ENCODE measurements around the gene YAP1.
"Not testable (repeated sequence)": the region's sequence is repeated elsewhere in the genome, so short reads cannot be mapped to it uniquely, and the experiment has no call there.

YAP1 gene

DNA sequence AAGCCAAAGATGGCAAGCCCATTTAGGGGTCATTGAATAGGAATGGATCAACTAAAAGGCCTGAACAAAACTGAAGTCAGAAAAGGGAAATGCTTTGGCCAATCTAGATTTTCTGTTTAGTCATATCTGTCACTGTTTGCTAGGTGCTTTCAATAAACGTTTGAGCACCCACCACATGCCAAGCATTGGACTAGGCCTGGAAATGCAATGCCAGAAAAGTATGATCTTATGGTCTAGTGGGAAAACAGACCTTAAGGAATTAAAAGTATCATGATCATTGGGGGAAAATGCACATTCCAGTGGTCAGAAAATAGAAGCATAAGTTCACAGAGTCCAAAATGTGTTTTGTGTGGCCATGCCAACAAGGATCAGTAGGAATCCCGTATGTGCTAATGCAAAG, 130.3 kb downstream of the YAP1 start:
- no peak for DNase-seq (ENCODE audit: low read depth in 2 of 2)

DNA sequence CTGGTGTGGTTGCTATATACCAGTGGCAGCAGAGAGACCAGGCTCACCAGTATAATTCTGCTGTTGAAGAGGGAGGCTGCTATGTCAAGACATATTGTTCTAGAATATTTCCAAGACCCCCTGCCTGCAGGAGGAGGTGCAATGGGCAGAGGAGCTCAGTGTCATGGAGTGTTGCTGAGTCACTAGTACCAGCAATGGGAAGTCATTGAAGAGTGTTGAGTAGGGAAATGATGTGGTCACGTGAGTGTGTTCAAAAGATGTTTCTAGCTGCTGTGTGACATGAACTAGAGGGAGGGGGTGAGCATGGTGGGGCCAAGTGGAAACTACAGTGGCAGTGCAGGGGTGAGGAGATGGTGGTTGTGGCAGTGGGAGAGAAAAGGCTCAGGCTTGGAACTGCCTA, 130.8 kb downstream of the YAP1 start:
- DNase-seq (ENCODE audit: low read depth in 2 of 2) = no peak

GRCh38 chr11:102243399-102243884, 133.2 kb downstream of the YAP1 start:
- no peak for DNase-seq (ENCODE audit: low read depth in 2 of 2)

- DNase-seq (ENCODE audit: low read depth in 2 of 2) = no peak
These were observed 134.6 kb downstream of the YAP1 start for GRCh38 chr11:102244681-102245409.

- DNase-seq (ENCODE audit: low read depth in 2 of 2) = no peak
These were observed 141.2 kb downstream of the YAP1 start for GRCh38 chr11:102251423-102251822.

DNA sequence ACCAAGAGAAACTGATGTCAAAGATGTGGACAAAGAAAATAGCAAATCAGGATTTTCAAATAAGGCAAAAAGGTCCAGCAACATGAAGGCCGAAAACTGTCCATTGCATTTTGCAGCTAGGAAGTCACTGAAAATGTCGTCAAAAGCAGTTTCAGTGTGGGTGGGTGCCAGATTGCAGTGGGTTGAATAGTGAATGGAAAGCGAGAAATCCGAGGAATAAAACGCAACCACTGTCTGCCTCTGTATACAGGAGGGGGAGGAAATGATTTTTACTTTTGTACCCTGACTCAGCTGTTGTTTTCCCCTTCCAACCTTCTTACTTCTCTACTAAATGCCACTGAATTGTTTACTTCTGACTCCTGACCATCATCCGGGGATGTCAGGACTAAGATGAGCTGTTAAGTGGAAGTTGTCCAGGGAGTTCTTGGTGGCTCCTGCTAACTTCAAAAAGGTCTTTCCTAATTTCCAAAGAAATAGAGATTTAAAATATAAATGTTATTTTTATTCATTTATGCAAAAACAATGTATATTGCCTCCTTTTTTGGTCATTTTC, 142.2 kb downstream of the YAP1 start:
- DNase-seq (ENCODE audit: low read depth in 2 of 2) = no peak

DNA sequence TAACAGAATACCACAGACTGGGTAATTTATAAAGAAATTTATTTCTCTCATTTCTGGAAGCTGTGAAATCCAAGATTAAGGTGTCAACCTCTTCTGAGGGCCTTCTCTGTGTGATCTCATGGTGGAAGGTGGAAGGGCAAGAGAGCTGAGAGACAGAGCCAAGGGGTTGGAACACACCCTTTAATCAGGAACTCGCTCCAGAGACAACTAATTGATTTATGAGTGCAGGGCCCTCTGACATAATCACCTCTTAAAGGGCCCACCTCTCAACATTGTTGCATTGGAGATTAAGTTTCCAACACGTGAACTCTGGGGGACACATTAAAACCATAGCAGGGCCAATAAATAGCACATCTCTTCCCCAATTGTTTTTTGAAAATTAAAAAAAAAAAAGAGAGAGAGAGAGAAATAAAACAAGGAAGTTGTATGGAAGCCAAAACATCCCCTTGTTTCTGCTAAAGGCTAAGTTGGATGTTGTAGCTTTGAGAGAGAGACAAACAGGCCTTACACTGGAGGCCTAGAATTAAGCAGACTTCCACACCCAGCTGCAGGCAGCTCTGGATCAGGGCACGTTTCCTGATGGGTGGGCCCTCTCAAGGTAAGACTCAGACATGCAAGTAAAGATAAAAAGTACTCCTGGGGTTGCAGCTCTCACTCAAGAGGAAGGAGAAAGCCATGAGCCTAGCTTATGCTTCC, 142.9 kb downstream of the YAP1 start:
- DNase-seq (ENCODE audit: low read depth in 2 of 2) = no peak

- no peak for DNase-seq (ENCODE audit: low read depth in 2 of 2)
These were observed 143.8 kb downstream of the YAP1 start for GRCh38 chr11:102254047-102254446.

DNA sequence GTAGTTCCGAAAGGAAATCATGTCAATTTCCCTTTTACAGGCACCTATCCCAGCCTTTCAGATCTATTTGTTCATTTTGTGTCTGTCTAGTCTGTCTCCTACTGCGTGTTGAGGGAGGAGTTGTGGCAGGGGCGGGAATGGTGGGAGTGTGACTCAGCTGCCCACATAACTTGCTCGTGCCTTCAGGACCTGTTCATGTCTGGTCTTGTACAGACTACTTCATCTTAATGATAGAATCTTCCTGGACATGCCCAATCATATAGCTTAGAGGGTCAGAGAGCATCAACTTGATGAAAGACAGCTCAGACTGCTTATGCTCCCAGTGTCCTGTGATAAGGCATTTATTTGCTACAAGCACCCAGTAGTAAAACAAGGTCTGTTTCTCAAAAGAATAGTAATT, 146.0 kb downstream of the YAP1 start:
- DNase-seq (ENCODE audit: low read depth in 2 of 2) = no peak

- no peak for DNase-seq (ENCODE audit: low read depth in 2 of 2)
These were observed 150.0 kb downstream of the YAP1 start for GRCh38 chr11:102260241-102260640.

DNA sequence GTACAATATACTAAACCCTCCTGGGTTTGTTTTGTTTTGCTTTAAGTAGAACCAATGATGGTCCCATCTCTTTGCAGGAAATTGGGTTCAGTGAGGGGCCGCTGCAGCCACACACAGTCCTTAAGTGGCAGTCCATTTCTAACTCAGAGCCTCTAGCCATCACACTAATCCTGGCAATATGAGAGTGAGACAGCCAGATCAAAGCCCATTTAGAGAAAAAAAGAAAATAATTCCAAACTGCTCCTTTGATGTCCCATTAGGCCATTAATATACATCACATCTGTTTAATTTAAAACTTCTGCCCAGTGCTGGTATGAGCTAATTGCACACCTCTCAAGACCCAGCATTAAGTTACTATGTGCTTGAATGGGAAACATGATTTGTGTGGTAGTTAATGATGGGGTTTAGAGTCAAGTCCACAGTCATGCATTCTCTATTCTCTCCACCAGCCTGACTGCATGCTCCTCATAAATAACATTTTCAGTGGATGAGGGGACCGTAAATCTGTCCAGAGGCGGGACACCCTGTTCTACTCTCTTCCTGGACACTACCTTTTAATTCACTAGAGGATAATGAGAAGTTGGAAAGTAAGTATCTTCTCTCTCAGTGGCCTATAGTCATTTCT, 153.2 kb downstream of the YAP1 start:
- DNase-seq (ENCODE audit: low read depth in 2 of 2) = no peak

GRCh38 chr11:102264704-102265103, 154.5 kb downstream of the YAP1 start:
- not testable (repeated sequence) for DNase-seq (ENCODE audit: low read depth in 2 of 2)

DNA sequence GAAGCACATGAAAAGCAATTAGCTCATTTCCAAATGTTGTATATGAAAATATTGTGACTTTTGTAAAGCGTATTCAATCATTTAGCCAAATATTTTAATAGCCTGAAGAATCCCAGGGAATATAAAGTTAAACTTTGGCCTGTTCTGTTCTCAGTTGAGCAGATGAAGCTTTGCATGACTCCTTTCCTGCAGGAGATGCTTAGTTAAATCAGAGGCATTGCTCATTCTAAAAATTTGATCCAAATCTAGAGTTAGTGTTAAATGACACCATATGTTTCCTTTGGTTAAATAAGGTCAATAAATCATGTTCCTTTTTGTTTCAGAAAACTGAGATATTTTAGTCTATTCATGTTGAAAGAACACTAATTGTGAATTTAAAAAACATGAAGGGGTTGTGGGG, 155.9 kb downstream of the YAP1 start:
- no peak for DNase-seq (ENCODE audit: low read depth in 2 of 2)

DNA sequence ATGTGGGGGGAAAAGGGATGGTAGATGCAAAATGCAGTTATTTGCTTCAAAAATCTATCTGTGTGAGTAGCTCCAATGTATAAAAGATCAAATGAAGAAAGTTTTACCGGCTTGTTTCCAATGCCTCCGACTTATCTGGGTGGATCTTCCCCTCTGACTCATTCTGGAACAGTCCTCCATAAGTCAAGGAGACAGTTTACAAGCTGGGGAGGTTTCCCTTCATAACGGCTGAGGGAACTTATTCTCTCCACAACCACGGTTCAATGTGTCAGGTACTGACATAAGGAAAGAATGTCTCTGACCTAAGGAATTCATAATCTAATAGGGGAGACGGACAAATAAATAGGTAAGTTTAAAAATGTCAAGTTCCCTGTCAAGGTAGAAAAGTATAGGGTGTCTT, 157.4 kb downstream of the YAP1 start:
- DNase-seq (ENCODE audit: low read depth in 2 of 2) = no peak

- peak; percentile 50 to 60 for DNase-seq (ENCODE audit: low read depth in 2 of 2)
These were observed 158.1 kb downstream of the YAP1 start for GRCh38 chr11:102268083-102268984.

- no peak for DNase-seq (ENCODE audit: low read depth in 2 of 2)
These were observed 158.8 kb downstream of the YAP1 start for GRCh38 chr11:102268985-102269470.

DNA sequence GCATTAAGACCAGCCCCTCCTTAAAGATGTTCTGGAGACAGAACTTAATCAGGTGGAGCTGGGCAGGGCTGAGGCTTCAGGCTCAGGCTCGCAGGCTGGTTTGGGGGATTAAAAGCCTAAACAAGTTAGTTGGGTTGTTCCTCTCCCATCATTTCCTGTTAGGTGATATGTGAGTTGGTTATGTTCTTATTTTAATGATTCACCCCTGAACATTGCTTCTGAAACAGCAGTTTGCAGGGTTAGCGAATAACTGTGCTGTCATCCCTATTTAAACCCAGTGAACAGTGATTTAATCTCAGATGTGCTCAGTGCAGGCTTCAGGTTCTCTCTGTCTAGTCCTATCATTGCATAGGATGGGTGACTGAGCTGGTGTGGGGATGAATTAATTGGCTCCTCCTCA, 159.7 kb downstream of the YAP1 start:
- DNase-seq (ENCODE audit: low read depth in 2 of 2) = no peak

GRCh38 chr11:102272047-102272824, 162.0 kb downstream of the YAP1 start:
- no peak for DNase-seq (ENCODE audit: low read depth in 2 of 2)

- no peak for DNase-seq (ENCODE audit: low read depth in 2 of 2)
These were observed 164.4 kb downstream of the YAP1 start for GRCh38 chr11:102274628-102275027.

DNA sequence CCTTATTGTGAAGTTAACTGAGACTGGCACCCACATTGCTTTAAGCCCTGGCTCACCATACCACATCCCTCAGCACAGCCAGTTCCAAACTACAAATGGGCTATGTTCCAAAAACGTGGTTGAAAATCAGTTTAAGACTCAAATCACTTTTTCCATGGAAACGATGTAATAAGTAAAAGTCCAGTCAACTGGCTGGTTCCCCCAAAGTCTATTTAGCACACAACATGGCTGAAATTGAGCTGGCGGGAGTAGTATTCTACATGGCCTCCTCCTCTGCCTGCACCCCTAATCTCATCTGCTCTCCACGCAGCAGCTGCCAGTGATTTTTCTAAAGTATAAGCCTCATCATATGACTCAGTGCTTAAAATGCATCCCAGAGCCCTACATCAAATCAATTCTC, 166.1 kb downstream of the YAP1 start:
- no peak for DNase-seq (ENCODE audit: low read depth in 2 of 2)

- no peak for DNase-seq (ENCODE audit: low read depth in 2 of 2)
These were observed 166.5 kb downstream of the YAP1 start for GRCh38 chr11:102276783-102277182.

Data from stimulated activated CD4-positive, alpha-beta T cell treated with anti-CD3 and anti-CD28 coated beads, Interleukin-1b, Interleukin-23, amount 100 ng/mL, for 1 hour (primary cell).